GM10266 (cell line): ENCODE data around the gene SCNN1A.

Source experiments
- DNase-seq: peaks from one replicate; pipeline ENCODE4 v3.0.0; 2012; ENCODE audit errors: extremely low spot score
- TF ChIP-seq, protein P1 (sequence below): IDR thresholded peaks from 2 replicates; pipeline ENCODE4 v1.5.1; 2012; ENCODE audit warnings: mild to moderate bottlenecking, low read depth; ENCODE audit not compliant: control insufficient read depth, insufficient read depth; ENCODE audit errors: missing control alignments

The SCNN1A gene

GRCh38 chr12:6360578-6361490, 14.5 kb downstream of the SCNN1A start:
- TF ChIP-seq, protein P1, sequence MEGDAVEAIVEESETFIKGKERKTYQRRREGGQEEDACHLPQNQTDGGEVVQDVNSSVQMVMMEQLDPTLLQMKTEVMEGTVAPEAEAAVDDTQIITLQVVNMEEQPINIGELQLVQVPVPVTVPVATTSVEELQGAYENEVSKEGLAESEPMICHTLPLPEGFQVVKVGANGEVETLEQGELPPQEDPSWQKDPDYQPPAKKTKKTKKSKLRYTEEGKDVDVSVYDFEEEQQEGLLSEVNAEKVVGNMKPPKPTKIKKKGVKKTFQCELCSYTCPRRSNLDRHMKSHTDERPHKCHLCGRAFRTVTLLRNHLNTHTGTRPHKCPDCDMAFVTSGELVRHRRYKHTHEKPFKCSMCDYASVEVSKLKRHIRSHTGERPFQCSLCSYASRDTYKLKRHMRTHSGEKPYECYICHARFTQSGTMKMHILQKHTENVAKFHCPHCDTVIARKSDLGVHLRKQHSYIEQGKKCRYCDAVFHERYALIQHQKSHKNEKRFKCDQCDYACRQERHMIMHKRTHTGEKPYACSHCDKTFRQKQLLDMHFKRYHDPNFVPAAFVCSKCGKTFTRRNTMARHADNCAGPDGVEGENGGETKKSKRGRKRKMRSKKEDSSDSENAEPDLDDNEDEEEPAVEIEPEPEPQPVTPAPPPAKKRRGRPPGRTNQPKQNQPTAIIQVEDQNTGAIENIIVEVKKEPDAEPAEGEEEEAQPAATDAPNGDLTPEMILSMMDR: no peak
- DNase-seq: no peak

GRCh38 chr12:6360080-6360571, 15.2 kb downstream of the SCNN1A start:
- TF ChIP-seq, protein P1: no peak
- DNase-seq: no peak

GRCh38 chr12:6358881-6359280, 16.5 kb downstream of the SCNN1A start:
- TF ChIP-seq, protein P1: no peak
- DNase-seq: no peak

GRCh38 chr12:6356374-6356820, 19.0 kb downstream of the SCNN1A start:
- no peak for DNase-seq
- TF ChIP-seq, protein P1: no peak

- no peak for DNase-seq
Observed at GRCh38 chr12:6355491-6356373, 19.6 kb downstream of the SCNN1A start.

DNA sequence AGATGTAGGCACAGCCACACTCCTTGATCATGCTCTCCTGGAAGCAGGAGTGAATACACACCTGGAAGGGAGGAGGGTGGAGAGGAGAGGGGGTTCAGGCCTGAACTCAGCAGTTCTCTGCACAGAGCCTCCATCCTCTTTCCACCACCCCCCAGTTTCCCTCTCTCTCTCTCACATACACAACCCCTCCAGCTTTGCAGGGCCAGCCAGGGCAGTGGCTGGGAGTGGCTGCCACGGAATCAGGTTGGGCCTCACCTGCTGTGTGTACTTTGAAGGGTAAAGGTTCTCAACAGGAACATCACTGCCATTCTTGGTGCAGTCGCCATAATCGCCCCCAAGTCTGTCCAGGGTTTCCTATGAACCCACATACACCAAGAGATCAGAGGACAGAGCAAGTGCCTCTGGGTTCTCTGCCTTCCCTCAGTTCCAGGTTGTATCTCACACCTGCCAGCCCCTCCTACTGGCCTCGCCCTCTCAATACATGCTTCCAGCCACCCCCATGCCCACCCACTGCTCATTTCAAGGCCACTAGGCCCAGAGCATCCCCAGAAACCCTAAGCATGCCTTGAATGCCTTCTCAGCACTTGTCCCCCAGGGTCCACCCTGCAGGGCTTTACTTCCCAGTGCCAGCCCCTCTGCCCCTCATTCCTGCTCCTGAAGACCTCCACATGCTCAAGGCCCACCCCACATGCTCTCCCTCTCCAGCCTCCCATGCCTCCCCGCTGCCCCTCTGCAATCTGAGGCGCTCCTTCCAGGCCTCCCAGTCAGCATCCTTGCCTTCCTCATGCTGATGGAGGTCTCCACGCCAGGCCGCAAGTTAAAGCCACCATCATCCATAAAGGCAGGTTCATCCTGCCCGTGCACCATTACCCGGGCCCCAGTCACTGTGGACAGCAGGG, 20.6 kb downstream of the SCNN1A start:
- no peak for DNase-seq
- TF ChIP-seq, protein P1: no peak

More at GRCh38 chr12:6355491-6356373, 19.6 kb downstream of the SCNN1A start:
- TF ChIP-seq, protein P1: no peak
